CD8-positive, alpha-beta memory T cell (primary cell): Measurements from ENCODE around the gene MMP28. TPM values are rescaled to one million over a fixed set of nuclear protein-coding genes. Genes with fewer than 3 reads are reported as not detected.

Source experiments
- CTCF ChIA-PET: fragments of 350-600 bp; sonication (Branson Sonifier 250); formaldehyde crosslinking; loops from one replicate; lab custom pipeline; 2021; ENCODE audit warnings: antibody characterized with exemption; lab: Charles Lee
- POLR2A ChIA-PET: fragments of 350-600 bp; sonication (Branson Sonifier 250); formaldehyde crosslinking; loops from one replicate; lab custom pipeline; 2021; ENCODE audit warnings: antibody characterized with exemption; lab: Charles Lee
- DNase-seq, 5 donors: peaks; one replicate each; pipeline versions ENCODE4 v3.0.0 to v3.0.0-alpha.2; 2020 to 2022; ENCODE audit warnings: mixed read lengths in 1 of 5
- H3K27ac ChIP-seq: one replicate; pipeline ENCODE4 v1.7.0; 2013; ENCODE audit warnings: low read depth, mild to moderate bottlenecking, low read length, moderate library complexity
- H3K27me3 ChIP-seq: 2 replicates; pipeline ENCODE4 v1.7.0; 2013; ENCODE audit warnings: low read length, mild to moderate bottlenecking; ENCODE audit not compliant: insufficient read depth, poor library complexity, severe bottlenecking
- H3K36me3 ChIP-seq: 2 replicates; pipeline ENCODE4 v1.7.0; 2013; ENCODE audit warnings: mild to moderate bottlenecking, low read length, moderate library complexity; ENCODE audit not compliant: insufficient read depth
- H3K4me1 ChIP-seq: 2 replicates; pipeline ENCODE4 v1.7.0; 2013; ENCODE audit warnings: mild to moderate bottlenecking, low read length, moderate library complexity; ENCODE audit not compliant: insufficient read depth
- H3K4me3 ChIP-seq: 2 replicates; pipeline ENCODE4 v1.7.0; 2013; ENCODE audit warnings: mild to moderate bottlenecking, low read length
- H3K9me3 ChIP-seq: 2 replicates; pipeline ENCODE4 v1.7.0; 2013; ENCODE audit warnings: mild to moderate bottlenecking, low read length
- H3K27ac Mint-ChIP-seq, 8 donors: one replicate each; pipeline ENCODE4 v1.8.0; 2020 to 2021; ENCODE audit warnings: mixed read lengths in 8 of 8, mild to moderate bottlenecking in 6 of 8, inconsistent platforms in 3 of 8, moderate library complexity in 3 of 8
- H3K27me3 Mint-ChIP-seq, 2 donors: one replicate each; pipeline ENCODE4 v1.8.0; 2020 to 2021; ENCODE audit warnings: mixed read lengths in 2 of 2, mild to moderate bottlenecking in 1 of 2, moderate library complexity in 1 of 2
- H3K36me3 Mint-ChIP-seq, 3 donors: one replicate each; pipeline ENCODE4 v1.8.0; 2020 to 2021; ENCODE audit warnings: mixed read lengths in 3 of 3, inconsistent platforms in 1 of 3, mild to moderate bottlenecking in 1 of 3
- H3K4me1 Mint-ChIP-seq, 3 donors: one replicate each; pipeline ENCODE4 v1.8.0; 2020 to 2021; ENCODE audit warnings: mixed read lengths in 3 of 3, inconsistent platforms in 1 of 3, mild to moderate bottlenecking in 1 of 3
- H3K4me3 Mint-ChIP-seq, 7 donors: one replicate each; pipeline ENCODE4 v1.8.0; 2020 to 2021; ENCODE audit warnings: mixed read lengths in 7 of 7, mild to moderate bottlenecking in 6 of 7, moderate library complexity in 4 of 7, inconsistent platforms in 2 of 7
- H3K9me3 Mint-ChIP-seq, 5 donors: one replicate each; pipeline ENCODE4 v1.8.0; 2020 to 2022; ENCODE audit warnings: mixed read lengths in 5 of 5, mild to moderate bottlenecking in 3 of 5, moderate library complexity in 2 of 5, inconsistent platforms in 1 of 5
- polyA plus RNA-seq: library from polyadenylated mRNA; unstranded; fragments of 300-500 nt; fragmentation: Illumina TruSeq; gene quantifications from one replicate; pipeline ENCODE4 v1.2.3, GENCODE V29; 2021
- total RNA-seq, 2 experiments: library from RNA; stranded (reverse); gene quantifications; one replicate each; pipeline ENCODE4 v1.2.3, GENCODE V29; 2021

The MMP28 gene
- total and polyA plus RNA-seq, 3 experiments from 2014 or later = not detected

- Histone ChIP-seq H3K4me1 (no peaks in the 10 kb centered on the region), H3K4me3 (no peak overlapping the region), H3K9me3 (no peaks in the 10 kb centered on the region), H3K27me3 (no peaks in the 10 kb centered on the region), H3K27ac (no peak overlapping the region), H3K36me3 (peaks cover 26% of the 10 kb centered on the region)
- Mint-ChIP-seq H3K4me1 (peaks cover 34 to 64% (median 64%) of the 10 kb centered on the region in 3 donors), H3K27me3 (no peaks in the 10 kb centered on the region), H3K4me3 (no peak overlapping the region), H3K27ac (peak overlapping the region in 4 of 8 donors; percentile 17 to 72 (median 40)), H3K36me3 (peaks cover 11 to 82% (median 28%) of the 10 kb centered on the region in 3 donors), H3K9me3 (no peaks in the 10 kb centered on the region)
- POLR2A ChIA-PET = no interaction called here
- no peak for DNase-seq
- CTCF ChIA-PET = interaction anchor here (2.1 to 3.3 kb wide), 2 partner anchors 13 to 57 kb away, joined by 8 to 13 read pairs; partner anchors contain the start of gene TAF15
These were observed 25.9 kb upstream of the MMP28 start for GRCh38 chr17:35821308-35821707.

- no peaks in the 10 kb centered on the region for H3K27me3 ChIP-seq
- Mint-ChIP-seq H3K9me3 (no peaks in the 10 kb centered on the region), H3K27ac (peak overlapping the region in 4 of 8 donors; percentile 5 to 55 (median 32)), H3K36me3 (peaks cover 2 to 81% (median 19%) of the 10 kb centered on the region in 3 donors), H3K27me3 (no peaks in the 10 kb centered on the region), H3K4me1 (peaks cover 47 to 75% (median 71%) of the 10 kb centered on the region in 3 donors), H3K4me3 (no peak overlapping the region)
- peaks cover 13% of the 10 kb centered on the region for H3K4me1 ChIP-seq
- H3K27ac ChIP-seq = no peak overlapping the region
- POLR2A ChIA-PET = no interaction called here
- no peak overlapping the region for H3K4me3 ChIP-seq
- CTCF ChIA-PET = interaction anchor here (2.1 to 3.3 kb wide), 2 partner anchors 11 to 56 kb away, joined by 8 to 13 read pairs; partner anchors contain the start of gene TAF15
- peaks cover 26% of the 10 kb centered on the region for H3K36me3 ChIP-seq
- DNase-seq = no peak
- H3K9me3 ChIP-seq = no peaks in the 10 kb centered on the region
These were observed 24.0 kb upstream of the MMP28 start for GRCh38 chr17:35819455-35819854.

- peak overlapping the region in 1 of 8 donors; percentile 41 for H3K27ac Mint-ChIP-seq
- H3K4me1 Mint-ChIP-seq = peaks cover 54 to 75% (median 72%) of the 10 kb centered on the region in 3 donors
- no peak for DNase-seq
- no peaks in the 10 kb centered on the region for H3K27me3 Mint-ChIP-seq
- ChIA-PET POLR2A (interaction anchor here (0.6 kb wide), 3 partner anchors 245 to 667 kb away, joined by 3 to 6 read pairs (median 3); partner anchors contain the start of gene SLFN13), CTCF (interaction anchor here (0.8 to 1.2 kb wide), 3 partner anchors 8 to 53 kb away, joined by 3 to 5 read pairs (median 3); no protein-coding TSS in a partner anchor)
- H3K27ac ChIP-seq = no peak overlapping the region
- no peaks in the 10 kb centered on the region for H3K9me3 Mint-ChIP-seq
- peaks cover 30% of the 10 kb centered on the region for H3K4me1 ChIP-seq
- peaks cover 8% of the 10 kb centered on the region for H3K36me3 ChIP-seq
- no peaks in the 10 kb centered on the region for H3K9me3 ChIP-seq
- no peak overlapping the region for H3K4me3 ChIP-seq
- no peaks in the 10 kb centered on the region for H3K27me3 ChIP-seq
- peaks cover 0 to 70% (median 6%) of the 10 kb centered on the region in 3 donors for H3K36me3 Mint-ChIP-seq
- peak overlapping the region in 1 of 7 donors; percentile 9 for H3K4me3 Mint-ChIP-seq
These were observed 21.8 kb upstream of the MMP28 start for GRCh38 chr17:35817196-35817595.

GRCh38 chr17:35816723-35817122, 21.3 kb upstream of the MMP28 start:
- H3K4me1 Mint-ChIP-seq = peaks cover 59 to 77% (median 77%) of the 10 kb centered on the region in 3 donors
- H3K4me3 Mint-ChIP-seq = no peak overlapping the region
- DNase-seq = no peak
- Histone ChIP-seq H3K9me3 (no peaks in the 10 kb centered on the region), H3K27ac (no peak overlapping the region), H3K27me3 (no peaks in the 10 kb centered on the region), H3K36me3 (peaks cover 5% of the 10 kb centered on the region), H3K4me1 (peaks cover 34% of the 10 kb centered on the region), H3K4me3 (no peak overlapping the region)
- H3K27me3 Mint-ChIP-seq = no peaks in the 10 kb centered on the region
- no peaks in the 10 kb centered on the region for H3K9me3 Mint-ChIP-seq
- peaks cover 0 to 66% (median 6%) of the 10 kb centered on the region in 3 donors for H3K36me3 Mint-ChIP-seq
- ChIA-PET CTCF (interaction anchor here (0.8 to 1.2 kb wide), 3 partner anchors 8 to 53 kb away, joined by 3 to 5 read pairs (median 3); no protein-coding TSS in a partner anchor), POLR2A (interaction anchor here (0.6 kb wide), 4 partner anchors 245 to 835 kb away, joined by 3 to 6 read pairs (median 4); partner anchors contain the start of gene SLFN13)
- peak overlapping the region in 4 of 8 donors; percentile 40 to 66 (median 49) for H3K27ac Mint-ChIP-seq

GRCh38 chr17:35812456-35812855, 17.0 kb upstream of the MMP28 start:
- H3K27me3 ChIP-seq = no peaks in the 10 kb centered on the region
- POLR2A ChIA-PET = no interaction called here
- CTCF ChIA-PET = interaction anchor here (1.7 to 11.5 kb wide), 2 partner anchors 37 to 49 kb away, joined by 4 to 250 read pairs; partner anchors contain the start of gene C17orf50
- Mint-ChIP-seq H3K36me3 (peaks cover 0 to 51% (median under 1%) of the 10 kb centered on the region in 3 donors), H3K27ac (peak overlapping the region in 3 of 8 donors; percentile 17 to 75 (median 54)), H3K9me3 (no peaks in the 10 kb centered on the region), H3K27me3 (no peaks in the 10 kb centered on the region), H3K4me1 (peaks cover 69 to 85% (median 79%) of the 10 kb centered on the region in 3 donors), H3K4me3 (peak overlapping the region in 1 of 7 donors; percentile 98)
- no peaks in the 10 kb centered on the region for H3K36me3 ChIP-seq
- no peak overlapping the region for H3K4me3 ChIP-seq
- DNase-seq = no peak
- H3K4me1 ChIP-seq = peaks cover 57% of the 10 kb centered on the region
- no peak overlapping the region for H3K27ac ChIP-seq
- no peaks in the 10 kb centered on the region for H3K9me3 ChIP-seq

- Histone ChIP-seq H3K36me3 (no peaks in the 10 kb centered on the region), H3K4me3 (no peak overlapping the region)
- POLR2A ChIA-PET = no interaction called here
These were observed 16.3 kb upstream of the MMP28 start for GRCh38 chr17:35811759-35812158.

GRCh38 chr17:35809855-35810461, 14.5 kb upstream of the MMP28 start:
- Histone ChIP-seq H3K36me3 (no peaks in the 10 kb centered on the region), H3K9me3 (no peaks in the 10 kb centered on the region), H3K27ac (peak overlapping the region; percentile 83), H3K4me1 (peaks cover 45% of the 10 kb centered on the region), H3K27me3 (no peaks in the 10 kb centered on the region), H3K4me3 (peak overlapping the region; percentile 83)
- ChIA-PET CTCF (interaction anchor here (0.9 to 11.5 kb wide), 12 partner anchors 13 to 725 kb away, joined by 3 to 250 read pairs (median 3); partner anchors contain the start of genes AP2B1, C17orf50, CCL5 and PIGW), POLR2A (interaction anchor here (0.8 to 3.4 kb wide), 5 partner anchors 15 to 232 kb away, joined by 3 to 66 read pairs (median 5); partner anchors contain the start of genes MMP28 and PEX12)
- Mint-ChIP-seq H3K27ac (peak overlapping the region; percentile 90 to 99 (median 97)), H3K4me3 (peak overlapping the region; percentile 90 to 99 (median 97)), H3K27me3 (no peaks in the 10 kb centered on the region), H3K4me1 (peaks cover 52 to 61% (median 56%) of the 10 kb centered on the region in 3 donors), H3K36me3 (peaks cover 0 to 29% (median 0%) of the 10 kb centered on the region in 3 donors), H3K9me3 (no peaks in the 10 kb centered on the region)
- peak in 1 of 5 donors; percentile 7 for DNase-seq

More at GRCh38 chr17:35811759-35812158, 16.3 kb upstream of the MMP28 start:
- peaks cover 0 to 46% (median 0%) of the 10 kb centered on the region in 3 donors for H3K36me3 Mint-ChIP-seq
- no peak overlapping the region for H3K27ac ChIP-seq
- H3K27ac Mint-ChIP-seq = peak overlapping the region in 4 of 8 donors; percentile 29 to 73 (median 49)
- peaks cover 57% of the 10 kb centered on the region for H3K4me1 ChIP-seq
- peak overlapping the region; percentile 25 to 99 (median 59) for H3K4me3 Mint-ChIP-seq
- no peaks in the 10 kb centered on the region for H3K9me3 Mint-ChIP-seq
- H3K27me3 Mint-ChIP-seq = no peaks in the 10 kb centered on the region
- CTCF ChIA-PET = interaction anchor here (1.7 to 11.5 kb wide), 2 partner anchors 37 to 49 kb away, joined by 4 to 250 read pairs; partner anchors contain the start of gene C17orf50
- peaks cover 69 to 79% (median 73%) of the 10 kb centered on the region in 3 donors for H3K4me1 Mint-ChIP-seq
- H3K27me3 ChIP-seq = no peaks in the 10 kb centered on the region
- no peak for DNase-seq
- no peaks in the 10 kb centered on the region for H3K9me3 ChIP-seq
